Measurements from ENCODE around the gene ALKBH4.
A peak's percentile ranks its signal among the peaks of the same experiment; 100 is the strongest.

Gene ALKBH4

GRCh38 chr7:102424787-102425218 lies 39.9 kb downstream of the ALKBH4 start:
- Histone ChIP-seq H3K9ac (ENCODE audit: low read depth, low read length, poor library complexity, severe bottlenecking) (peak overlapping the region; percentile 69), H2AFZ (ENCODE audit: low read length) (no peak overlapping the region), H4K20me1 (ENCODE audit: insufficient read depth, low read length, poor library complexity, severe bottlenecking) (no peaks in the 10 kb centered on the region), H3K36me3 (ENCODE audit: insufficient read depth, low read length) (peaks cover 17% of the 10 kb centered on the region; the same call in 1 of the 2 replicates), H3K9me2 (replicated peaks; ENCODE audit: low read depth, low read length) (no peaks in the 10 kb centered on the region), H3K4me1 (ENCODE audit: insufficient read depth, low read length, poor library complexity, severe bottlenecking) (peaks cover 27% of the 10 kb centered on the region), H3K79me2 (ENCODE audit: insufficient read depth, low read length) (peaks cover 4% of the 10 kb centered on the region; the same call in 1 of the 2 replicates), H3F3A (ENCODE audit: low read depth) (peaks cover 12% of the 10 kb centered on the region; the same call in 1 of the 2 replicates), H3K27me3 (ENCODE audit: insufficient read depth, low read length, poor library complexity, severe bottlenecking) (no peaks in the 10 kb centered on the region), H3K4me2 (ENCODE audit: low read depth, low read length, poor library complexity, severe bottlenecking) (no peak overlapping the region), H3K4me3 (ENCODE audit: low read length, poor library complexity, severe bottlenecking) (no peak overlapping the region), H3K9me3 (ENCODE audit: insufficient read depth, low read depth, low read length) (no peaks in the 10 kb centered on the region)
- TF ChIP-seq CTCF (conservative IDR thresholded peaks at IDR 0.05; ENCODE audit: low read length) (no peak), EZH2phosphoT487 (IDR thresholded peaks at IDR 0.05; ENCODE audit: borderline replicate concordance) (no peak)

- H3F3A ChIP-seq (ENCODE audit: low read depth): peaks cover 12% of the 10 kb centered on the region; the same call in 1 of the 2 replicates
- TF ChIP-seq EZH2phosphoT487 (IDR thresholded peaks at IDR 0.05; ENCODE audit: borderline replicate concordance) (no peak), CTCF (conservative IDR thresholded peaks at IDR 0.05; ENCODE audit: low read length) (no peak)
- H3K27me3 ChIP-seq (ENCODE audit: insufficient read depth, low read length, poor library complexity, severe bottlenecking): no peaks in the 10 kb centered on the region
- H3K4me2 ChIP-seq (ENCODE audit: low read depth, low read length, poor library complexity, severe bottlenecking): no peak overlapping the region
- H4K20me1 ChIP-seq (ENCODE audit: insufficient read depth, low read length, poor library complexity, severe bottlenecking): no peaks in the 10 kb centered on the region
- H3K4me1 ChIP-seq (ENCODE audit: insufficient read depth, low read length, poor library complexity, severe bottlenecking): peaks cover 27% of the 10 kb centered on the region
- H3K79me2 ChIP-seq (ENCODE audit: insufficient read depth, low read length): peaks cover 4% of the 10 kb centered on the region; the same call in 1 of the 2 replicates
- H3K9ac ChIP-seq (ENCODE audit: low read depth, low read length, poor library complexity, severe bottlenecking): no peak overlapping the region
- H3K4me3 ChIP-seq (ENCODE audit: low read length, poor library complexity, severe bottlenecking): no peak overlapping the region
- H3K9me2 ChIP-seq (replicated peaks; ENCODE audit: low read depth, low read length): no peaks in the 10 kb centered on the region
- no peak overlapping the region for H2AFZ ChIP-seq (ENCODE audit: low read length)
- peaks cover 22% of the 10 kb centered on the region; the same call in 1 of the 2 replicates for H3K36me3 ChIP-seq (ENCODE audit: insufficient read depth, low read length)
- no peaks in the 10 kb centered on the region for H3K9me3 ChIP-seq (ENCODE audit: insufficient read depth, low read depth, low read length)
Observed at GRCh38 chr7:102424129-102424551, 40.5 kb downstream of the ALKBH4 start.

GRCh38 chr7:102421706-102422240 lies 42.9 kb downstream of the ALKBH4 start:
- no peak for TF ChIP-seq CTCF (conservative IDR thresholded peaks at IDR 0.05; ENCODE audit: low read length)
- no peak for TF ChIP-seq EZH2phosphoT487 (IDR thresholded peaks at IDR 0.05; ENCODE audit: borderline replicate concordance)
- Histone ChIP-seq H3K36me3 (ENCODE audit: insufficient read depth, low read length) (peaks cover 37% of the 10 kb centered on the region; the same call in 1 of the 2 replicates), H3K79me2 (ENCODE audit: insufficient read depth, low read length) (peaks cover 10% of the 10 kb centered on the region; the same call in 1 of the 2 replicates), H4K20me1 (ENCODE audit: insufficient read depth, low read length, poor library complexity, severe bottlenecking) (no peaks in the 10 kb centered on the region), H3K9ac (ENCODE audit: low read depth, low read length, poor library complexity, severe bottlenecking) (no peak overlapping the region), H3K4me2 (ENCODE audit: low read depth, low read length, poor library complexity, severe bottlenecking) (no peak overlapping the region), H3K9me3 (ENCODE audit: insufficient read depth, low read depth, low read length) (no peaks in the 10 kb centered on the region), H3F3A (ENCODE audit: low read depth) (peaks cover 6% of the 10 kb centered on the region; the same call in 1 of the 2 replicates), H2AFZ (ENCODE audit: low read length) (no peak overlapping the region), H3K27me3 (ENCODE audit: insufficient read depth, low read length, poor library complexity, severe bottlenecking) (no peaks in the 10 kb centered on the region), H3K9me2 (replicated peaks; ENCODE audit: low read depth, low read length) (no peaks in the 10 kb centered on the region), H3K4me3 (ENCODE audit: low read length, poor library complexity, severe bottlenecking) (no peak overlapping the region), H3K4me1 (ENCODE audit: insufficient read depth, low read length, poor library complexity, severe bottlenecking) (peaks cover 17% of the 10 kb centered on the region)

Measured in Loucy (cell line).